ENCODE measurements around the gene MTMR8.
"Not testable (repeated sequence)": the region's sequence is repeated elsewhere in the genome, so short reads cannot be mapped to it uniquely, and the experiment has no call there.

Gene MTMR8

DNA sequence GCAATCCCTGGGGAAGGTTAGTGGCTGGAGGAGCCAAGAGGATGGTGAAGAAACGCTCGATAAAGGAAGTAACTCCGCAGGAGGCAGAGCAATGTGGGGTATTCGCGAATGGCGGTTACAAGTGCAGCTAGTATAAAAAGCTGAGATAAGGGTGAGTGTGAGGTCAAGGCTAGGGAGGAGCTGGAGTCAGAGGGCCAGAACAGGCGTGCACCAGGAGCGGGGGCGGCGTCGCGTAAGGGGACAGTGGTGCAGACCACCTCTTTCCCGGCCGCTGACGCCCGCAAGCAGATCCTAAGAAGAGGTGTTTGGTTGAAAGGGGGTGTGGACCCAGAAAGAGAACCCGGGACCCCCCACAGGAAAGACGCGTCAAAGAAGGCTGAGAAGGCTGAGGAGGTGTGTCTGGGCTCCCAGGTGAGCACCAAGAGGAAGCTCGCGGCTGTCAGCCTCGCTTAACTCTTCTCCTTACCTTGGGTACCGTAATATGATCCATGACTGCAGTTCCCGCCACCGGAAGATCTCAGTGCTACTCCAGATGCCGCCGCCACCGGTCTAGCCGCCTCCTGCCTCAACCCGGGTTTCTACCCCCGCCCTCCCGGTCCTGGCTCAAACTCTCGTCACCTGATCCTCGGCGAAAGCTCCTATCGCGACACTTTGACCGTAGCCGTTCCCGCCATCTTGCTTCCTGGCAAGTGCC is at the start of gene MTMR8:
MTMR8 (minus strand) TSS at position 579 of the 694 bp plus-strand sequence; CDS start at position 490, 89 bp downstream.
- Mint-ChIP-seq H3K27me3 (no peaks in the 10 kb centered on the region), H3K9me3 (no peaks in the 10 kb centered on the region), H3K27ac (peak within 1 kb of the TSS; percentile 88), H3K4me3 (peak within 1 kb of the TSS; percentile 92), H3K36me3 (no peaks in the 10 kb centered on the region), H3K4me1 (peaks cover 19% of the 10 kb centered on the region)
- peak; percentile 66 to 68 for DNase-seq (ENCODE audit: low spot score in 2 of 2)
- peak; percentile 95 for ATAC-seq (ENCODE audit: low read depth)

DNA sequence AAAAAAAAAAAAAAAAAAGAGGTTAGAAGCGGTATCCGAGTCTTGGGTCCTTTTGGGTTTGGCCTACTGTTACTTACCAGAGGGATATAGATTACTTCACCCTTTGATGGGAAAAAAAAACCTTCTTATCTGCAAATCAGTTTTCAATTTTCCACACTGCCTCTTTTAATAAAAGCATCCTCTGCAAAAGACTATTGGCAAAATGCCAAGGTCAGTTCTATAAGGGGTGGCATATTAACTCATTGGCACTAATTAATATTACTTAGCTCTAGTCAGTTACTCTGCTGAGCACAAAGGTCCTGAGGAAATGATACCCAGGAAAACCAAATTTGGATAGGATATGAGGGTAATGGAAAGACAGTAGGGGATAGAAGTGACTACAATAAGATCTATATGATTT is 44.3 kb upstream of the MTMR8 start:
- peaks cover 10% of the 10 kb centered on the region for H3K9me3 Mint-ChIP-seq
- peaks cover 6% of the 10 kb centered on the region for H3K4me1 Mint-ChIP-seq

DNA sequence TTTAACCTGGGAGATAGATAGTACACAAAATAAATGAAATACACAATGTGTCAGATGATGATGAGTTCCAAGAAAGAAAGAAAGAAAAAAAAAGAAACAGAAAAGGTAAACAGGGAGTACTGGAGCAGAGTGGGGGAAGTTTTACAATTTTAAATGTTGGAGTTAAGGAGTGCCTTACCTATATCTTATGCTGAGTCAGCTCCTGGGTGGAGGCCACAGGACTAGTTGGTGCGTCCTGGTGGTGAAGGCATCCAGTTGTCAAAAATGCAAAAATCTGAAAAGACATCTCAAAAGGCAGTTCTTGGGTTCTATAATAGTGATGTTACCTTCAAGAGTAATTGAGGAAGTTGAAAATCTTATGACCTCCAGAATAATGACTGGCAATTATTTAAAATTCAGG is 42.4 kb upstream of the MTMR8 start:
- DNase-seq (ENCODE audit: low spot score in 2 of 2) (no peak), ATAC-seq (ENCODE audit: low read depth) (no peak)
- Mint-ChIP-seq H3K27me3 (no peaks in the 10 kb centered on the region), H3K4me1 (peaks cover 6% of the 10 kb centered on the region), H3K27ac (peak overlapping the region; percentile 76), H3K4me3 (no peak overlapping the region), H3K9me3 (peaks cover 8% of the 10 kb centered on the region), H3K36me3 (no peaks in the 10 kb centered on the region)

More for the DNA sequence above, 44.3 kb upstream of the MTMR8 start:
- no peaks in the 10 kb centered on the region for H3K27me3 Mint-ChIP-seq
- no peak overlapping the region for H3K4me3 Mint-ChIP-seq
- no peaks in the 10 kb centered on the region for H3K36me3 Mint-ChIP-seq
- no peak overlapping the region for H3K27ac Mint-ChIP-seq
- DNase-seq (ENCODE audit: low spot score in 2 of 2) (no peak), ATAC-seq (ENCODE audit: low read depth) (no peak)

DNA sequence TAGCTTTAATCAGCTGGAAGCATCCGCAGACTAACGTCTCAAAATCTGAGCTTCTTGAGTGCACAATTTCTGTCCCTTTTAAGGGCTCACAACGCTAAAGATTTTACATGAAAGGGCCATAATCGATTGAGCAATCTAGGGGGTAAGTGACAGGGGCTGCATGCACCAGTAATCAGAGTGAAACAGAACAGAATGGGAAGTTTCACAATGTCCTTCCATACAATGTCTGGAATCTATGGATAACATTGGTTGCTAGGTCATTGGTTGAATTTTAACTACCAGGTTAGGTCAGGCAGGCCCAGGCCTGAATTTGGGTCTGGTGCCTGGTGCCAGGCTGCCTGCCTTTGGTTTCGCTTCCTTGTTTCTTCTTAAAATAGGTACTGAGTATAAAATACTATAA is 42.0 kb upstream of the MTMR8 start:
- ATAC-seq (ENCODE audit: low read depth) (no peak), DNase-seq (ENCODE audit: low spot score in 2 of 2) (no peak)
- H3K27me3 Mint-ChIP-seq, result no peaks in the 10 kb centered on the region
- H3K9me3 Mint-ChIP-seq, result peaks cover 7% of the 10 kb centered on the region
- no peaks in the 10 kb centered on the region for H3K36me3 Mint-ChIP-seq
- no peak overlapping the region for H3K4me3 Mint-ChIP-seq
- H3K4me1 Mint-ChIP-seq, result peaks cover 6% of the 10 kb centered on the region
- peak overlapping the region; percentile 76 for H3K27ac Mint-ChIP-seq

DNA sequence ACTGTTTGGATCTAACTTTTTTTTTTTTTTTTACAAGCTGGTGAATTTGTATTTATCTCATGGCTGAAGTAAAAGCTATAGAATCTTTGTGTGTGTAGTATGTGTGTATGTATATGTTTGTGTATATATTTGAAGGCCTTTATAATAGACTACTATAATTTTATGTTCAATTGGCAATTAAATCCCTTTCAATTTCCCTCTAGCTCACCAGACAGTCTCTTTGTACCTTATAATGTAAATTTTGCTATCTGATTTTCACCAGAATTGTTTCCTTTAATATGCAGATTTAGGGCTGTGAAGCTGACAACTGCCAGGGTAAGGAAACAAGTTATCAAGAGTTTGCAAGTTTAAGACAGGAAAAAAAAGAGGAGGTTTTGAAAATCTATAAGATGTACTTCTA is 33.1 kb upstream of the MTMR8 start:
- H3K4me3 Mint-ChIP-seq, result no peak overlapping the region
- H3K27me3 Mint-ChIP-seq, result no peaks in the 10 kb centered on the region
- ATAC-seq (ENCODE audit: low read depth), result no peak
- H3K36me3 Mint-ChIP-seq, result no peaks in the 10 kb centered on the region
- DNase-seq (ENCODE audit: low spot score in 2 of 2), result no peak
- no peak overlapping the region for H3K27ac Mint-ChIP-seq
- H3K9me3 Mint-ChIP-seq, result no peaks in the 10 kb centered on the region
- peaks cover 4% of the 10 kb centered on the region for H3K4me1 Mint-ChIP-seq

DNA sequence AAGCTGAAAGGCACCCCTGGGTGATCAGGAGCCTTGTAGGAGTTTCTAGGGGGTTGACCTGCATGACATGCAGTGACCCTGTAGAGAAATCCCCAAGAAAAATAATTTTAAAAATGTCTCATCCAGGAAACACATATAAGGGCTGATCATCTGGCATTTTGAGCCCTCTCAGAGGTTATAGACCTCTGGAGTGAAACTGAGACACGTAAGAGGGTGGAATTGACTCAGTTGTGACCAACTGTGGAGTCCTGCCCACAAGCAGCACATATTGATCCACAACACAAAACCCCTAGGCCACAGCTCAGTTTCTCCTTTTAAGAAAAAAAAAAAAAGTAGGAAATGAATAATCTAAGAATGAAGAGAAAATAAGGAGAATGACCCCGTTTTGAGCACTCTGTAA is 32.5 kb upstream of the MTMR8 start:
- Mint-ChIP-seq H3K4me1 (peaks cover 4% of the 10 kb centered on the region), H3K9me3 (no peaks in the 10 kb centered on the region), H3K27me3 (no peaks in the 10 kb centered on the region), H3K36me3 (no peaks in the 10 kb centered on the region), H3K27ac (peak overlapping the region; percentile 47), H3K4me3 (no peak overlapping the region)
- DNase-seq (ENCODE audit: low spot score in 2 of 2) (no peak), ATAC-seq (ENCODE audit: low read depth) (no peak)

DNA sequence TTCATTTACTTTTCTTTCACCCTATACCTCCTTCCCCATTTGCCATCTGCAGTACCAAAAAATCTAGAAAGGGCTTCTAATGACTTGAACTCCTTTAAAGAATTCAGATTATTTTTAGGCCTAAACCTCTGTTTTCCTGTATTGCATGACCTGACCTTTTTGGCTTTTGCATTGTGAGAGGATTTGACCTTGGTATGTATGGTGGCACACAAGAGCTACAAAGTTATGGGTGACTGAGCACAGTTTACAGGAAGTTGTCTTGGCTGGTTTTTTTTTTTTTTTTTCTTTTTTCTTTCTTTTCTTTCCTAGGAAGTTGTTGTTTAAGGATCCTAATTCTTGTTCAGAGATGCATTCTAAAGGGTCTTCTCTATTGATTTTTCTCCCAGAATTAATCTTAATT is 32.0 kb upstream of the MTMR8 start:
- Mint-ChIP-seq H3K27ac (peak overlapping the region; percentile 47), H3K36me3 (no peaks in the 10 kb centered on the region), H3K9me3 (no peaks in the 10 kb centered on the region), H3K27me3 (no peaks in the 10 kb centered on the region), H3K4me3 (peak overlapping the region; percentile 59), H3K4me1 (peaks cover 4% of the 10 kb centered on the region)
- DNase-seq (ENCODE audit: low spot score in 2 of 2) (no peak), ATAC-seq (ENCODE audit: low read depth) (peak; percentile 52)

DNA sequence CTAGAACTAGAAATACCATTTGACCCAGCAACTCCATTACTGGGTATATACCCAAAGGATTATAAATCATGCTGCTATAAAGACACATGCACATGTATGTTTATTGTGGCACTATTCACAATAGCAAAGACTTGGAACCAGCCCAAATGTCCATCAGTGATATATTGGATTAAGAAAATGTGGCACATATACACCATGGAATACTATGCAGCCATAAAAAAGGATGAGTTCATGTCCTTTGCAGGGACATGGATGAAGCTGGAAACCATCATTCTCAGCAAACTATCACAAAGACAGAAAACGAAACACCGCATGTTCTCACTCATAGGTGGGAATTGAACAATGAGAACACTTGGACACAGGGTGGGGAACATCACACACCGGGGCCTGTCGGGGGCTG is 14.5 kb upstream of the MTMR8 start:
- H3K27me3 Mint-ChIP-seq, result not testable (repeated sequence)

DNA sequence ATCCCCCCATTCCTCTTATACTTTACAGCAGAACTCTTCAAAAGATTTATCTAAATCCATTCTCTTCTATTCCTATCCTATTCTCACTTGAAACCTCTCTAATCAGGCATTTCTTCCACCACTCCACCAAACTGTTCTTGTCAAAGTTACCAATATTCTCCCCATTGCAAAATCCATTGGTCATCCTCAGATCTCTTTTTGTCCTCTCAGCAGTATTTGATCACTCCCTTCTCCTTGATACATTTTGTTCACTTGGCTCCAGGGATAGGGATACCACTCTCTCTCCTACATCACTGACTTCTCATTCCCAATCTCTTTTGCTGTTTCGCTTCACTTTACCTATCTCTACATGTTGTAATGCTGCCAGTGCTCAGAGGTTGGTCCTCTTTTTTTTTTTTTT is 2.8 kb upstream of the MTMR8 start:
- no peak for DNase-seq (ENCODE audit: low spot score in 2 of 2)
- ATAC-seq (ENCODE audit: low read depth), result no peak
- peaks cover 17% of the 10 kb centered on the region for H3K4me1 Mint-ChIP-seq
- H3K27me3 Mint-ChIP-seq, result peaks cover 2% of the 10 kb centered on the region
- no peak overlapping the region for H3K27ac Mint-ChIP-seq
- H3K9me3 Mint-ChIP-seq, result no peaks in the 10 kb centered on the region
- H3K36me3 Mint-ChIP-seq, result no peaks in the 10 kb centered on the region
- no peak overlapping the region for H3K4me3 Mint-ChIP-seq

More for the DNA sequence above, 14.5 kb upstream of the MTMR8 start:
- H3K4me1 Mint-ChIP-seq; H3K27ac Mint-ChIP-seq; H3K36me3 Mint-ChIP-seq; DNase-seq (ENCODE audit: low spot score in 2 of 2); H3K4me3 Mint-ChIP-seq; H3K9me3 Mint-ChIP-seq; ATAC-seq (ENCODE audit: low read depth): not testable (repeated sequence)

DNA sequence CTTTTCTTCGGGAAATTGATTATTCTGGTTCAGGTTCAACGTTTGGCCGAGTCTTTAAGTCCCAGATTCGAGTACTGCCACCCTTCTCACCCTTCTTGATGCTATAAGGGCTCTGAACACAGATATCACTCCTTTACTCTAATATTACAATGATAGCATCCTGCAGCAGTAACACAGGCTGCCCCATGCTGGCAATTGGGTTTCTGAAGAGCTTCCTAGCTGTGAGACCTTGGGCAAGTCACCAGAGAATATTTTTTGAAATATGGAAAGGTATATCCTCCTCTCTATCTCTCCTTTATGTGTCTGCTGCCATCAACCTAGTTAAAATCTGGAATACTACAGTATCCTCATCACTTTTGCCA is 297 bp upstream of the MTMR8 start:
- H3K4me3 Mint-ChIP-seq, result peak overlapping the region; percentile 92
- H3K9me3 Mint-ChIP-seq, result no peaks in the 10 kb centered on the region
- no peaks in the 10 kb centered on the region for H3K36me3 Mint-ChIP-seq
- peak overlapping the region; percentile 88 for H3K27ac Mint-ChIP-seq
- peaks cover 19% of the 10 kb centered on the region for H3K4me1 Mint-ChIP-seq
- DNase-seq (ENCODE audit: low spot score in 2 of 2), result no peak
- no peaks in the 10 kb centered on the region for H3K27me3 Mint-ChIP-seq
- ATAC-seq (ENCODE audit: low read depth), result peak; percentile 4

DNA sequence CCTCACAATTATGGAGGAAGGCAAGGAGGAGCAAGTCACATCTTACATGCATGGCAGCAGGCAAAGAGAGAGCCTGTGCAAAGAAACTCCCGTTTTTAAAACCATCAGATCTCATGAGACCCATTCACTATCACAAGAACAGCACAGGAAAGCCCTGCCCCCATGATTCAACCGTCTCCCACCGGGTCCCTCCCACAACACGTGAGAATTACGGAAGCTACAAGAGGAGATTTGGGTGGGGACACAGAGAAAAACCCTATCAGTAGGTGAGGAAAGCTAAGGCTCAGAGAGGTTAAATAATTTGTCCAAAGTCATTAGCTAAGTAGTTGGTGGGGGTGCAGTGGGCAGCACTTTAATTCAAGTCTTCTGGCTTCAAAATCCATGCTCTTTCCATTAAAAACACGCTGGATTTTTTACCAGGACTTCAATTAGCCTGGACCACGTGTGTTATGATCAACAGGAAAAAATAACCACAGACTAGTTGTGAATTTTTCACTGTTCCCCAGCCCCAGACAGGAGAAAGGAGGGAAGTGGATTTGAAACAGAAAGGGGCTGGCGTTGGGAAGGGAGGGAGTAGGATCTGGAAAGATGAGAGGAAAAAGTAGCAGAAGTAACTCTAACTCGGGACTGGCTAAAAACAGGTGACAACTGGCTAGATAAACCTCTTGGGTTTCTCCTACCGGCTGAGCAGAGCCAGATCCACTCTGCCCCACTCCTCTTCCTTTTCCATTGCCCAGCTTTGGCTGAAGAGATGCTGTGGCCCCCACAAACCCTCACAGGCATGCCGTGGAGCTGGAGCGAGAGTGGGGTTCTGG is 986 bp downstream of the MTMR8 start:
- Mint-ChIP-seq H3K36me3 (no peaks in the 10 kb centered on the region), H3K27me3 (no peaks in the 10 kb centered on the region), H3K4me3 (peak overlapping the region; percentile 92), H3K27ac (peak overlapping the region; percentile 88), H3K9me3 (no peaks in the 10 kb centered on the region), H3K4me1 (peaks cover 19% of the 10 kb centered on the region)
- ATAC-seq (ENCODE audit: low read depth), result peak; percentile 4
- no peak for DNase-seq (ENCODE audit: low spot score in 2 of 2)

DNA sequence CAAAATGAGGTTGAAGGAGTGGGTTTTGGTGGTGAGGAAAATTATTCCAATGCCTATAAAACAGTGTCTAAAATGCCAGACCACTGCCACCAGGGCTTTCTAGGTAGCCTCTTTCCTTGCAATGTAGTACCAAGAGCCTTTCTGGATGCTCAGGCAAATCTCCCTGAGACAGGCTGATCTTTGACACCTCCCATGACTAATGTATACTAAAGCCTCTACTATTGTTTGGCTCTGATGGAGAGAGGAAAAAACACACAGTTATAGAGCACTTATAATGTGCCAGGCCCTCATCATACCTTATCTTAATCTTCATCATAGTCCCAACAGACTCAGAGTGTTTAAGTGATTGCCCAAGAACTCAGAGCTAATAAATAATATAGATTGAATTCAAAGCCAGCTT is 5.8 kb downstream of the MTMR8 start:
- Mint-ChIP-seq H3K27me3 (no peaks in the 10 kb centered on the region), H3K27ac (no peak overlapping the region), H3K4me3 (no peak overlapping the region), H3K9me3 (peaks cover 10% of the 10 kb centered on the region), H3K36me3 (peaks cover 24% of the 10 kb centered on the region), H3K4me1 (peaks cover 12% of the 10 kb centered on the region)
- ATAC-seq (ENCODE audit: low read depth), result no peak
- no peak for DNase-seq (ENCODE audit: low spot score in 2 of 2)

DNA sequence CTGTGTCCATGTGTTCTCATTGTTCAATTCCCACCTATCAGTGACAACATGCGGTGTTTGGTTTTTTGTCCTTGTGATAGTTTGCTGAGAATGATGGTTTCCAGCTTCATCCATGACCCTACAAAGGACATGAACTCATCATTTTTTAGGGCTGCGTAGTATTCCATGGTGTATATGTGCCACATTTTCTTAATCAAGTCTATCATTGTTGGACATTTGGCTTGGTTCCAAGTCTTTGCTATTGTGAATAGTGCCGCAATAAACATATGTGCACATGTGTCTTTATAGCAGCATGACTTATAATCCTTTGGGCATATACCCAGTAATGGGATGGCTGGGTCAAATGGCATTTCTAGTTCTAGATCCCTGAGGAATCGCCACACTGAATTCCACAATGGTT is 14.5 kb downstream of the MTMR8 start:
- H3K36me3 Mint-ChIP-seq, result peaks cover 39% of the 10 kb centered on the region
- H3K27ac Mint-ChIP-seq; DNase-seq (ENCODE audit: low spot score in 2 of 2); H3K27me3 Mint-ChIP-seq; H3K4me3 Mint-ChIP-seq; H3K4me1 Mint-ChIP-seq; ATAC-seq (ENCODE audit: low read depth): not testable (repeated sequence)
- peaks cover 16% of the 10 kb centered on the region for H3K9me3 Mint-ChIP-seq

DNA sequence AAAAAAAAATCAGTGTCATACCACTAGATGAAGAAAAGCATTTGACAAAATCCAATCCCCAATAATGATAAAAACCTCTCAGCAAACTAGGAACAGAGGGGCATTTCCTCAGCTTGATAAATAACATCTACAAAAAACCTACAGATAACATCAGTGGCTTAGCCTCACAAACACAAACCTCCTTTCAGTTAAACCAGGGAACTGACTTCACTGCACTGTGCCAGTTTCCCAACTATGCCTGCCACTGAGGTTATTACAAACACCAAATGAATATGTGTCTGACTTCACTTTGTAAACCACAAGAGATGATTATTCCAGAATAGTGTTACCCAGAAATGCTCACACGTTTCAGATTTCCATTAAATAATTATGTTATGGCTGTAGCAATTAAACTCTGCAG is 15.3 kb downstream of the MTMR8 start:
- no peak overlapping the region for H3K27ac Mint-ChIP-seq
- no peaks in the 10 kb centered on the region for H3K4me1 Mint-ChIP-seq
- H3K27me3 Mint-ChIP-seq, result no peaks in the 10 kb centered on the region
- DNase-seq (ENCODE audit: low spot score in 2 of 2) (no peak), ATAC-seq (ENCODE audit: low read depth) (no peak)
- H3K9me3 Mint-ChIP-seq, result peaks cover 11% of the 10 kb centered on the region
- no peak overlapping the region for H3K4me3 Mint-ChIP-seq
- H3K36me3 Mint-ChIP-seq, result peaks cover 33% of the 10 kb centered on the region
